Measurements from ENCODE around the gene GDE1.

GRCh38 chr16:19523559-19524355 is 1.9 kb upstream of the GDE1 start, which contains the start of gene CCP110:
- TF ChIP-seq POLR2A (IDR thresholded peaks at IDR 0.05; ENCODE audit: low read depth, low read length) = peak; percentile 76
- TF ChIP-seq POLR2AphosphoS5 (IDR thresholded peaks at IDR 0.05; ENCODE audit: low read depth, low read length) = peak; percentile 71

Data from GM12892 (cell line).